ENCODE results near the gene PMPCA. TPM values are rescaled to one million over a fixed set of nuclear protein-coding genes. Genes with fewer than 3 reads are reported as not detected.

PMPCA gene
- total RNA-seq, 2 experiments from 2014 or later = 53.3 to 76.1 TPM

GRCh38 chr9:136367296-136368145 lies 42.9 kb upstream of the PMPCA start:
- Histone ChIP-seq H3K9me2 (ENCODE audit: insufficient read depth, low read length) (no peaks in the 10 kb centered on the region), H3K79me2 (ENCODE audit: insufficient read depth, low read depth, low read length) (no peaks in the 10 kb centered on the region), H3K4me3 (ENCODE audit: low read depth, low read length, poor library complexity, severe bottlenecking) (no peak overlapping the region), H4K20me1 (ENCODE audit: insufficient read depth, low read length) (no peaks in the 10 kb centered on the region), H3K4me1 (ENCODE audit: insufficient read depth, low read length, poor library complexity, severe bottlenecking) (peaks cover 10% of the 10 kb centered on the region), H2AFZ (ENCODE audit: low read length) (no peak overlapping the region), H3K36me3 (ENCODE audit: insufficient read depth, low read length) (no peaks in the 10 kb centered on the region), H3K4me2 (ENCODE audit: low read length) (no peak overlapping the region), H3K9me3 (ENCODE audit: low read length) (no peaks in the 10 kb centered on the region), H3K27ac (ENCODE audit: low read depth, low read length, poor library complexity, severe bottlenecking) (no peak overlapping the region)
- intact Hi-C loops (cut with micrococcal nuclease; ENCODE audit: unreplicated experiment) = no loop called here
- no peak for TF ChIP-seq CTCF (conservative IDR thresholded peaks at IDR 0.05; ENCODE audit: low read length)
- TF ChIP-seq EZH2phosphoT487 (IDR thresholded peaks at IDR 0.05; ENCODE audit: borderline replicate concordance, low read depth, low read length) = no peak
- BruUV-seq (replicated peaks) = no TSS peak
- no peak for DNase-seq (ENCODE audit: low spot score)
- POLR2A ChIA-PET = interaction anchor here (0.6 kb wide), 1 partner anchor 91 kb away, joined by 4 read pairs; no protein-coding TSS in a partner anchor
- CTCF ChIA-PET (ENCODE audit: unreplicated experiment) = no interaction called here

GRCh38 chr9:136368190-136368589 lies 42.3 kb upstream of the PMPCA start:
- intact Hi-C loops (cut with micrococcal nuclease; ENCODE audit: unreplicated experiment) = no loop called here
- H3K4me3 ChIP-seq (ENCODE audit: low read depth, low read length, poor library complexity, severe bottlenecking) = no peak overlapping the region
- H2AFZ ChIP-seq (ENCODE audit: low read length) = no peak overlapping the region
- peaks cover 6% of the 10 kb centered on the region for H3K4me1 ChIP-seq (ENCODE audit: insufficient read depth, low read length, poor library complexity, severe bottlenecking)
- H3K9me2 ChIP-seq (ENCODE audit: insufficient read depth, low read length) = no peaks in the 10 kb centered on the region
- H3K36me3 ChIP-seq (ENCODE audit: insufficient read depth, low read length) = no peaks in the 10 kb centered on the region
- no peak for DNase-seq (ENCODE audit: low spot score)
- BruUV-seq (replicated peaks) = no TSS peak
- no peak overlapping the region for H3K4me2 ChIP-seq (ENCODE audit: low read length)
- H3K9me3 ChIP-seq (ENCODE audit: low read length) = no peaks in the 10 kb centered on the region
- no peaks in the 10 kb centered on the region for H3K79me2 ChIP-seq (ENCODE audit: insufficient read depth, low read depth, low read length)
- no peaks in the 10 kb centered on the region for H4K20me1 ChIP-seq (ENCODE audit: insufficient read depth, low read length)
- no peak for TF ChIP-seq EZH2phosphoT487 (IDR thresholded peaks at IDR 0.05; ENCODE audit: borderline replicate concordance, low read depth, low read length)
- TF ChIP-seq CTCF (conservative IDR thresholded peaks at IDR 0.05; ENCODE audit: low read length) = no peak
- ChIA-PET POLR2A (no interaction called here), CTCF (ENCODE audit: unreplicated experiment) (no interaction called here)
- H3K27ac ChIP-seq (ENCODE audit: low read depth, low read length, poor library complexity, severe bottlenecking) = no peak overlapping the region

- no peak overlapping the region for H2AFZ ChIP-seq (ENCODE audit: low read length)
- H3K9me3 ChIP-seq (ENCODE audit: low read length) = no peaks in the 10 kb centered on the region
- POLR2A ChIA-PET = no interaction called here
Measured at GRCh38 chr9:136370037-136370436, 40.4 kb upstream of the PMPCA start.

More at GRCh38 chr9:136370037-136370436, 40.4 kb upstream of the PMPCA start:
- Histone ChIP-seq H3K27ac (ENCODE audit: low read depth, low read length, poor library complexity, severe bottlenecking) (no peak overlapping the region), H3K4me3 (ENCODE audit: low read depth, low read length, poor library complexity, severe bottlenecking) (no peak overlapping the region), H3K36me3 (ENCODE audit: insufficient read depth, low read length) (peaks cover 4% of the 10 kb centered on the region; the same call in 1 of the 2 replicates), H3K4me2 (ENCODE audit: low read length) (no peak overlapping the region), H3K79me2 (ENCODE audit: insufficient read depth, low read depth, low read length) (no peaks in the 10 kb centered on the region), H3K9me2 (ENCODE audit: insufficient read depth, low read length) (no peaks in the 10 kb centered on the region), H3K4me1 (ENCODE audit: insufficient read depth, low read length, poor library complexity, severe bottlenecking) (no peaks in the 10 kb centered on the region), H4K20me1 (ENCODE audit: insufficient read depth, low read length) (no peaks in the 10 kb centered on the region)
- TF ChIP-seq CTCF (conservative IDR thresholded peaks at IDR 0.05; ENCODE audit: low read length) (no peak), EZH2phosphoT487 (IDR thresholded peaks at IDR 0.05; ENCODE audit: borderline replicate concordance, low read depth, low read length) (no peak)
- DNase-seq (ENCODE audit: low spot score) = no peak
- no TSS peak for BruUV-seq (replicated peaks)
- intact Hi-C loops (cut with micrococcal nuclease; ENCODE audit: unreplicated experiment) = no loop called here
- CTCF ChIA-PET (ENCODE audit: unreplicated experiment) = no interaction called here
